ENCODE measurements around the gene MED1.

Gene MED1

DNA sequence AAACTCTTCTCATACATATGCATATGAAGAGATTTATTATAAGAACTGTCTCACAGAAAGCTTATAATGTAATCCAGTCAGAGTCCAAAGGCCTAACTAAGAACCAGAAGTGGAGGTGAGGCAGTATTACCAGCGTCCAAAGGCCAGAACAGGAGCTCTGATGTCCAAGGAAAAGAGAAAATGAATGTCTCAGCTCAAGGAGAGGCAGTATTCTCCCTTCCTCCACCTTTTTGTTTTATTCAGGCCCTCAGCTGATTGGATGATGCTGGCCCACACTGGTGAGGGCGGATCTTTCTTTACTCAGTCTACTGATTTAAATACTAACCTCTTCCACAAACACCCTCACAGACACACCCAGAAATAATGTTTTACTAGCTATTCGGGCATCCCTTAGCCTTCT is 93.1 kb downstream of the MED1 start:
- no peak for DNase-seq

DNA sequence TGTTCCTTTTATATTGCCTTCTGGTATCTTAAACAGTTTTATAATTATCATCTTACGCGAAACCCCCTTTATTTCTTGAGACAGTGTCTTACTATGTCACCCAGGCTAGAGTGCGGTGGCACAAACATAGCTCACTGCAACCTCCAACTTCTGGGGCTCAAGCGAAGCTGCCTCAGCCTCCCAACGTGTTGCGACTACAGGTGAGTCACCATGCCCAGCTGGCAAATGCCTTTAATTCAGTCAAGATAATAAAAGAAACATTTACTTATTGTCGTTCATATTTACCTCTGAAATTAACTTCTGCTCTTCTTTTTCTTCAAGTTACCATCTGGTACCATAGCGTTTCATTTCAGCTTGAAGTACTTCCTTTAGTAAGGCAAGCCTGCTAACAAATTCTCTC is 93.6 kb downstream of the MED1 start:
- no peak for DNase-seq
